ENCODE data around the gene TYMS. TPM values are rescaled to one million over a fixed set of nuclear protein-coding genes. Genes with fewer than 3 reads are reported as not detected.

TYMS gene
- polyA plus RNA-seq, 10 donors, result 51.3 to 122 (median 60.4) TPM

DNA sequence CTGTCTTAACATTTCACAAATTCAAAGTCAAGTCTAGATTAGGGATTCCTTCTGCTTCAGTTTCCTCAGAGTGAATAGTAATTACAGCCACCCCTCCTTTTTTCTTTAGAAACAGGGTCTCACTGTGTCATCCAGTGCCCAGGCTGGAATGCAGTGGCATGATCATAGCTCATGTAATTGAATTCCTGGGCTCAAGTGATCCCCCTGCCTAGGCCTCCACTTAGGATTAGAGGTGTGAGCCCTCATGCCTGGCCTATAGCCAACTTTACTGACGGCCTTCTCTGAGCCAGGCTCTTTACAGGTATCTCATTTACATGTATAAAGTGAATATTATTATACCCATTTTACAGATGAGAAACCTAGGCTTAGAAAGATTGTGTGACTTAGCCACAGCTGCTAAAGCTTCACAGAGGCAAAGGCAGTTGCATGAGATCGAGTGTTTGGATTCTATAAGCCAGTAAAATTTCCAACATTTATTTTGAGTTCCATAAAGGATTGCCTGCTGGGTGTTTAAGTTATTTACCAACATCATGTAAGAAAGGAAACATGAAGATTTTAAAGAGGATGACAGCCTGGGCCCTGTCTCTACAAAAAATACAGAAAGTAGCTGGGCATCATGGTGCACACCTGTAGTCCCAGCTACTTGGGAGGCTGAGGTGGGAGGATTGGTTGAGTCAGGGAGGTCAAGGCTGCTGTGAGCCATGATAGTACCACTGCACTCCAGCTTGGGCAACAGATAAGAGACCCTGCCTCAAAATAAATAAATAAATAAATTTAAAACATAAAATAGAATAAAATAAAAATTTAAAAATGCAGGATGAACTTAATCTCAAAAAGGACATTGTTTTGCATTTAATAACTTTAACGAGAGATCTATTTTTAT, 53.2 kb downstream of the TYMS start:
- DNase-seq, result no peak

DNA sequence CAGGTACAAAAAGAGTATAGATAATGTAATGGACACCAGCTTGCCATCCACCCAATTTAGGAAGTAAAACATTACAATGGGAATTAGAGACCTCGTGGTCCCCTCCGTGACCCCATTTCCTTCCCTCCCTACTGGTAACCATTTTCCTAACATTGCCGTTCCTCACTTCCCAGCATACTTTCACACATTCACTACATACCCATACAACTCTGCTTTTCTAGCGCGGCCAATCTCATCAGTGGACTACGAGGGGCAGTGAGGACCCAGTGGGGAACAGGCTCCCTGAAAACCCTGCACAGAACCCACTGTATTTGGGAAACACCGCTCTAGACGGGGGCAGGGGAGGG, 53.8 kb downstream of the TYMS start:
- no peak for DNase-seq

DNA sequence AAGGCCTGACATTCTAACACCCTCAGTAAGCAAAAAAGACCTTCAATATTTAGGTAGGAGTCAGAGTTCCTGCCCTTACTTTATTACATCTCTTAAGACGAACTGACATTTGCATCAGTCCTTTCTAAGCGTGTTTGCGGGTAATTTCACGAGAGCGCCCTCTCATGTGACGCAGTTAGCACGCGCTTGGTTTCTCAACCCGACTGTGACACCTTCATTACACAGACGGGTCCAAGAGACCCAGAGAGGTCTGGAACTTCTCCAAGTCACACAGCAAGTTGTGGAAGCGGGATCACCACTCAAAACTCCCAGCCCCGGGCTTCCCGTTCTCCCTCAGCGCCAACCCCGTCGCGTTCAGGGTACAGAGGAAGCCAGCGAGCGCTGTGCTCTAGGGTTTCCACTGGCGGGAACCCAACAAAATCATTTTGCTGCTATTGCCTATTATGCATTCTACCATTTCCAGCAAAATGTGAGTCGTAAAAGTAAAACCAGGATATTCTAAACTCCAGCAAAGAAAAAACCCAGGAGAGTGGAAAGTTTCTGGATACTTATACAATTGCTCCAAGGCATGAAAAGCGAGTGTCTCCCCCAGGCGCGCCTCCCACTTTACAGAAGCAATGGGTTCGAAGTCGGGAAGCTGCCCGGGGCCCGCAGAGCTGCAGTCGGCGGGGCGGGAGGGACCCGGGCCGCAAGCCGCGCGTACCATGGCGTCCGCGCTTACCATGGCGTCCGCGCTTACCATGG, 54.4 kb downstream of the TYMS start:
- DNase-seq, result peak; percentile 74 to 89 (median 76)

DNA sequence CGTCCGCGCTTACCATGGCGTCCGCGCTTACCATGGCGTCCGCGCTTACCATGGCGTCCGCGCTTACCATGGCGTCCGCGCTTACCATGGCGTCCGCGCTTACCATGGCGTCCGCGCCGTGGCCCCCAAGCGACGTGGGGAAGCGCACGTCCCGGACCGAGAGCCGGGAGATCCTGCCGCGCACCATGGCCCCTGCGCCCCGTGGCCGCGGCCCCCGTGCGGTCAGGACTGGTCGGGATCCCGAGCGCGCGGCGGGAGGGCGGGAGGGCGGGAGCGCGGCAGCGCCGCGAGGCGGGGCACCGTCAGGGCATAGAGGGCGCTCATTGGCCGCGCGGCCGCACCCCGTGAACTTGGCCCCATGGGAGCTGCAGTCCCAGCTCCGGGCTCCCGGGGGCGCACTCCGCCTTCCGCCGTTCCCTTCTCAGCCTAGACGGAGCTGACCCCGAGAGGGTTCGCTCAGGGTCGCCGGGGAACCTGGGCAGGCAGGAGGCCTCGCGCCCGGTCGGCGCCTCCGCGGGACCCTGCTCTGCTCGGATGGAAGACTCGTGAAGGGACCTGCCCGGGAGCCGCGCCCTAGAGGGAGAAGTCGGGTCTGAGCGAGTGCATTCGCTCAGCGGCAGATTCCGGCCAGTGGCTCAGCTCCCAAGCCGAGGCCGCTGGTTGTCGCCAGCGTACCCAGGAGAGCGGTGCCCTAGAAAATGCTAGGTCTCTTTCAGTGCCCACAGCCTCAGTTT, 55.1 kb downstream of the TYMS start, which contains the start of gene ENOSF1:
Gene ENOSF1, minus strand, starts transcription at position 230 of the 734 bp plus-strand sequence. Its CDS starts 43 bp downstream, at position 187.
- peak; percentile 73 to 92 (median 85) for DNase-seq

DNA sequence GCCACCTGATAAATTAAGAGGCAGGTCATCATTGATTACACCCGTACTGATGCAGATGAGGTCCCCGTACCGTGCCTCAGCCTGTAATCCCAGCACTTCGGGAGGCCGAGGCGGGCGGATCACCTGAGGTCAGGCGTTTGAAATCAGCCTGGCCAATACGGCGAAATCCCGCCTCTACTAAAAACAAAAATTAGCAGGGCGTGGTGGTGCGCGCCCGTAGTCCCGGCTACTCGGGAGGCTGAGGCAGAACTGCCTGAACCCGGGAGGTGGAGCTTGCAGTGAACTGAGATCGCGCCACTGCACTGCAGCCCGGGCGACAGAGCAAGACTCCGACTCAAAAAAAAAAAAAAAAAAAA, 55.7 kb downstream of the TYMS start:
- DNase-seq, result no peak

DNA sequence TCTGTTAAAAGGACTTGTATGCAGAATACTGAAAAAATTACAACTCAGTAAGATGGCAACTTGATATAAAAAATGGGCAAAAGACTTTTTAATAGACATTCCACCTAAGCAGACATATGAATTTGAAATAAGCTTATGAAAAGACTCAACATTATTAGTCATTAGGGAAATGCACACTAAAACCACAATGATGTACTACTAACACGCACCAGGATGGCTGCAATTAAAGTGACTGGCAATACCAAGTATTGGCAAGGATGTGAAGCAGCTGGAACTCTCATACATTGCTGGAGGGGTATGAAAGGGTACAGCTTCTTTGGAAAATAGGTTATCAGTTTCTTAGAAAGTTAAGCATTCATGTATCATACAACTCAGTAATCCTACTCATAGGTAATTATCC, 58.2 kb downstream of the TYMS start:
- DNase-seq, result peak in 1 of 3 donors; percentile 9

DNA sequence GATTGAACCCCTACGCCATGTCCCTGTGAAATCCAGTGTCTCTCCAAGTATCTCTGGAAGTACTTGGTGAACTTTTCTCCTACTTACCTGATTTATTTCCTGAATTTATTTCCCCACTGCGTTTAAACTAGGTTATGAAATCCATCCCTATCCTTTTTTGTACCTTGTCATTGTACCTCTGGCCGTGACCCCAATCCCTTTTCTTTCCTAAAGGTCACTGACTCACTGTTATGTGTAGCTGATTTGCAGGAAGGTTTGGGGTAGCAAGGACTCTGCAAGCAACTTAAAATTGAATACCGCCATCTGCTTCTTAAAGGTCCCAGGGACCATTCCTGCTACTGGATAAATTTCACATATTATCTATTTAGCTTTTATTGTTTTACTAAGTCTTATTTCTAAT, 59.5 kb downstream of the TYMS start:
- DNase-seq, result no peak

Other genes with a start within 250 kb of the TYMS start
- 10 to 100 TPM; 42.8 to 82.8 (median 56.7) TPM for gene COLEC12, start 157.0 kb upstream of the TYMS start, polyA plus RNA-seq (ENCODE audit: insufficient read length in 10 of 10)
- gene CETN1, start 77.3 kb upstream of the TYMS start, polyA plus RNA-seq (ENCODE audit: insufficient read length in 10 of 10), result not detected
- gene CLUL1, start 60.7 kb upstream of the TYMS start, polyA plus RNA-seq (ENCODE audit: insufficient read length in 10 of 10), result 1 to 10 TPM in 3 of 10 donors, under 1 TPM in 7; 0.36 to 3.1 (median 0.85) TPM
- gene ENOSF1, start 55.0 kb downstream of the TYMS start, polyA plus RNA-seq (ENCODE audit: insufficient read length in 10 of 10), result 10 to 100 TPM; 13.3 to 52.3 (median 21.8) TPM
- 10 to 100 TPM; 47.7 to 72.0 (median 53.5) TPM for gene YES1, start 154.6 kb downstream of the TYMS start, polyA plus RNA-seq (ENCODE audit: insufficient read length in 10 of 10)
- under 1 TPM; 0.22 to 0.88 (median 0.47) TPM for gene ADCYAP1, start 247.2 kb downstream of the TYMS start, polyA plus RNA-seq (ENCODE audit: insufficient read length in 10 of 10)